DOHH2 (cell line): ENCODE data around the gene PAF1.

Source experiments
- EZH2phosphoT487 ChIP-seq: fragments of 200-600 bp; sonication (generic); IDR thresholded peaks from 2 replicates; pipeline ENCODE4 v1.6.1; 2017; ENCODE audit warnings: borderline replicate concordance, mild to moderate bottlenecking, antibody characterized with exemption, low read length, moderate library complexity, mixed read lengths
- TF ChIP-seq, protein P1 (sequence below): fragments of 200-600 bp; sonication (generic); IDR thresholded peaks from one replicate; pipeline ENCODE4 v1.5.1; 2014; ENCODE audit warnings: antibody characterized with exemption, mild to moderate bottlenecking, low read depth, low read length; ENCODE audit not compliant: poor library complexity, severe bottlenecking

- TF ChIP-seq, protein P1, sequence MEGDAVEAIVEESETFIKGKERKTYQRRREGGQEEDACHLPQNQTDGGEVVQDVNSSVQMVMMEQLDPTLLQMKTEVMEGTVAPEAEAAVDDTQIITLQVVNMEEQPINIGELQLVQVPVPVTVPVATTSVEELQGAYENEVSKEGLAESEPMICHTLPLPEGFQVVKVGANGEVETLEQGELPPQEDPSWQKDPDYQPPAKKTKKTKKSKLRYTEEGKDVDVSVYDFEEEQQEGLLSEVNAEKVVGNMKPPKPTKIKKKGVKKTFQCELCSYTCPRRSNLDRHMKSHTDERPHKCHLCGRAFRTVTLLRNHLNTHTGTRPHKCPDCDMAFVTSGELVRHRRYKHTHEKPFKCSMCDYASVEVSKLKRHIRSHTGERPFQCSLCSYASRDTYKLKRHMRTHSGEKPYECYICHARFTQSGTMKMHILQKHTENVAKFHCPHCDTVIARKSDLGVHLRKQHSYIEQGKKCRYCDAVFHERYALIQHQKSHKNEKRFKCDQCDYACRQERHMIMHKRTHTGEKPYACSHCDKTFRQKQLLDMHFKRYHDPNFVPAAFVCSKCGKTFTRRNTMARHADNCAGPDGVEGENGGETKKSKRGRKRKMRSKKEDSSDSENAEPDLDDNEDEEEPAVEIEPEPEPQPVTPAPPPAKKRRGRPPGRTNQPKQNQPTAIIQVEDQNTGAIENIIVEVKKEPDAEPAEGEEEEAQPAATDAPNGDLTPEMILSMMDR: no peak
- TF ChIP-seq EZH2phosphoT487: no peak
Observed at GRCh38 chr19:39416152-39417120, 25.5 kb upstream of the PAF1 start.
